HG02943 (cell line): ENCODE measurements around the gene DEFB131A.
"Not testable (repeated sequence)": the region's sequence is repeated elsewhere in the genome, so short reads cannot be mapped to it uniquely, and the experiment has no call there.

Experiments
- ATAC-seq: cut with Tn5 transposase; IDR thresholded peaks from one replicate; pipeline ENCODE4 v1.9.1; 2021; ENCODE audit warnings: mild to moderate bottlenecking, low read depth, moderate library complexity; ENCODE audit not compliant: unreplicated experiment

The DEFB131A gene

GRCh38 chr4:9493589-9493988 lies 49.4 kb downstream of the DEFB131A start:
- not testable (repeated sequence) for ATAC-seq

DNA sequence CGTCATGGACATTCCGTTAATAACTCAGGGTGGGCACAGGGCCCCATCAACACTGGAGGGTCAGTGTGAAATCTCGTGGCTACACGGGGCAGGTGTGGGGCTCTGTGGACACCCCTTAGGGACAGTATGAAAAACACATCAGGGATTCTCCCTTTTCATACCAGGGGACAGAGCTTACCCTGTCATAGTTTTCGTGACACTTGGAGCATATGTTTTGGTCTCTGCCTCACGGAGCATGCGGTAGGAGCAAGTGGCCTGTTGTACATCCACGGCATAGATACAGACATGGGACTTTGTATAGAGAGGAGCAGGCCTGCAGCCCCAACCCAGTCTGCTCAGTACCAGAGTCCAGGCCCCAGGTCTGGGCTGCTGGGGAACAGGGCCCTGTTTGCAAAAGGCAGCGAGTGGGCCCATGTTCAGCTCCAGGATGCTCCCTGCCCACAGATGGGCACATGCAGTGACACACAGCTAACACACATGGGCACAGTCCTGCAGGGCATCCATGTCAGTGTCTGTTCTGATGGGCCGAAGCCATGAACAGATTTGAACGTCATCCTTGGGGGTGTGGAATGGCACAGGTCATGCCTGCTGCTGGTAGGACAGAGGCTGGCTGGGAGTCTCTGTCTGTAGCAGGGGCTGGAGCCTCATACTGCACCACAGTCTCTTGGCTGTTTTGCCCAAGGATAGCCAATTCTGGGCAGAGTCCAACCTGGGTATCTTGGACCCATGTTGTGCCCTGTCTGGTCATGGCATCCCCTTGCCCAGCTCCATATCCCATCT lies 50.2 kb downstream of the DEFB131A start:
- ATAC-seq = not testable (repeated sequence)

- ATAC-seq = not testable (repeated sequence)
Measured at GRCh38 chr4:9495443-9495842, 51.2 kb downstream of the DEFB131A start.

DNA sequence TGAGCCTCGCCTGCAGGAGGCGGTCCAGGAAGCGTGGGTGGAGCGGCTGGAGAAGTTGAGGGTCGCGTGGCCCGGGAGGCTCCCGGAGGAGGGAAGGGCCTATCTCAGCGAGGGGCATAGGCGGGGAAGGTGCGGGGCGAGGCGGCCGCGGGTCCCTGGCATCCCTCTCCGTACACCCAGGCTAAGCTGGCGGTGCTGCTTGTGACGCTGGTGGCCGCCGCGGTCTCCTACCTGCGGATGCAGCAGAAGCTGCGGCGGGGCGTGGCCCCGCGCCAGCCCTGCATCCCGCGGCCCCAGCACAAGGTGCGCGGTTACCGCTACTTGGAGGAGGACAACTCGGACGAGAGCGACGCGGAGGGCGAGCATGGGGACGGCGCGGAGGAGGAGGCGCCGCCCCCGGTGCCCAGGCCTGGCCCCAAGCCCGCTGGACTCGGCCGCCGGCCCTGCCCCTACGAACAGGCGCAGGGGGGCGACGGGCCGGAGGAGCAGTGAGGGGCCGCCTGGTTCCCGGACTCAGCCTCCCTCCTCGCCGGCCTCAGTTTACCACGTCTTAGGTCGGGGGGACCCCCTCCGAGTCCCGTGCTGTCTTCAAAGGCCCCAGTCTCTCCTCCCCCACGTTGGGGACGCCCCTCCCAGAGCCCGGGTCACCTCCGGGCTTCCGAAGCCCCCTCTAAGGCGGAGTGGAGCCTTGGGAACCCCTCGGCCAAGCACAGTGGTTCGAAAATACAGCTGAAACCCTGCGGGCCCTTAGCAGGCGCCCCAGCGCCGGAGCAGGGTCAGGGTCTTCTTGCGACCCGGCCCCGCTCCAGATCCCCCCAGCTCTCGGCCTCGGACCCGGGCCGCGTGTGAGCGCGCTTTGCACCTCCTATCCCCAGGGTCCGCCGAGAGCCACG lies 53.6 kb downstream of the DEFB131A start:
- not testable (repeated sequence) for ATAC-seq

GRCh38 chr4:9498468-9499040 lies 54.3 kb downstream of the DEFB131A start:
- ATAC-seq = not testable (repeated sequence)

- not testable (repeated sequence) for ATAC-seq
Measured at GRCh38 chr4:9499974-9500487, 55.8 kb downstream of the DEFB131A start.
